ENCODE results near the gene CRTC3.
"Not testable (repeated sequence)": the region's sequence is repeated elsewhere in the genome, so short reads cannot be mapped to it uniquely, and the experiment has no call there.

CRTC3 gene

DNA sequence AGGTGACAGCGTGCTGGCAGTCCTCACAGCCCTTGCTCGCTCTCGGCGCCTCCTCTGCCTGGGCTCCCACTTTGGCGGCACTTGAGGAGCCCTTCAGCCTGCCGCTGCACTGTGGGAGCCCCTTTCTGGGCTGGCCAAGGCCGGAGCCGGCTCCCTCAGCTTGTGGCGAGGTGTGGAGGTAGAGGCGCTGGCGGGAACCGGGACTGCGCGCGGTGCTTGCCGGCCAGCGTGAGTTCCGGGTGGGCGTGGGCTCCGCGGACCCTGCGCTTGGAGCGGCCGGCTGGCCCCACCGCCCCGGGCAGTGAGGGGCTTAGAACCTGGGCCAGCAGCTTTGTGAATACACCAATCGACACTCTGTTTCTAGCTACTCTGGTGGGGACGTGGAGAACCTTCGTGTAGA lies 18.9 kb upstream of the CRTC3 start:
- not testable (repeated sequence) for H3K9me3 Mint-ChIP-seq; H3K36me3 Mint-ChIP-seq (ENCODE audit: low read depth); DNase-seq; H3K27me3 Mint-ChIP-seq; ATAC-seq
- Mint-ChIP-seq H3K4me3 (peak overlapping the region; percentile 75), H3K4me1 (peaks cover 12% of the 10 kb centered on the region), H3K27ac (peak overlapping the region; percentile 43)

DNA sequence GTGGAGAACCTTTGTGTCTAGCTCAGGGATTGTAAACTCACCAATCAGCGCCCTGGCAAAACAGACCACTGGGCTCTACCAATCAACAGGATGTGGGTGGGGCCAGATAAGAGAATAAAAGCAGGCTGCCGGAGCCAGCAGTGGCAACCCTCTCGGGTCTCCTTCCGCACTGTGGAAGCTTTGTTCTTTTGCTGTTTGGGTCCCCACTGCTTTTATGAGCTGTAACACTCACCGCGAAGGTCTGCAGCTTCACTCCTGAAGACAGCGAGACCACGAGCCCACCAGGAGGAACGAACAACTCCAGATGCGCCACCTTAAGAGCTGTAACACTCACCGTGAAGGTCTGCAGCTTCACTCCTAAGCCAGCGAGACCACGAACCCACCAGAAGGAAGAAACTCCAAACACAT lies 18.5 kb upstream of the CRTC3 start:
- not testable (repeated sequence) for H3K27me3 Mint-ChIP-seq; H3K36me3 Mint-ChIP-seq (ENCODE audit: low read depth); H3K9me3 Mint-ChIP-seq
- Mint-ChIP-seq H3K4me1 (peaks cover 12% of the 10 kb centered on the region), H3K27ac (peak overlapping the region; percentile 43), H3K4me3 (peak overlapping the region; percentile 75)
- ATAC-seq (peak; percentile 24), DNase-seq (peak; percentile 16)

DNA sequence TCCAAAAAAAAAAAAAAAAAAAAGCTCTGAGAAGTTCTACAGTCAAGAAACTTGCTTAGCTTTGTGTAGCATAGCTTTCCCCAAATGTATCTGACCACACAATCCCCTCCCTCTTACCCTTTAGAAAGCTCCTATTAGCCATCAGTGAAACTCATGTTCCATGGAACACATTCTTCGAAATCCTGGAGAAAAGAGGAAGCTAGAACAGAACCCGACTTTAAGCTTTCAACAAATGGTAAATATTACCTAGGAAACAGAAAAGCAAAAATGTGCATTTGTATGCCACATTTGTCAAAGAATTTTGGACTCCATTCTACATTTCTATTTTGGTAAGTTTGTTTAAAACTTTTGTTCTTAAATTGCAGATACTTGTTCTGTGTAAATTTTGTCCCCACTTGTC lies 17.4 kb upstream of the CRTC3 start:
- H3K4me3 Mint-ChIP-seq: no peak overlapping the region
- H3K4me1 Mint-ChIP-seq: peaks cover 12% of the 10 kb centered on the region
- no peak overlapping the region for H3K27ac Mint-ChIP-seq
- H3K27me3 Mint-ChIP-seq: no peaks in the 10 kb centered on the region
- H3K9me3 Mint-ChIP-seq: no peaks in the 10 kb centered on the region
- no peak for ATAC-seq
- H3K36me3 Mint-ChIP-seq (ENCODE audit: low read depth): no peaks in the 10 kb centered on the region
- DNase-seq: no peak

DNA sequence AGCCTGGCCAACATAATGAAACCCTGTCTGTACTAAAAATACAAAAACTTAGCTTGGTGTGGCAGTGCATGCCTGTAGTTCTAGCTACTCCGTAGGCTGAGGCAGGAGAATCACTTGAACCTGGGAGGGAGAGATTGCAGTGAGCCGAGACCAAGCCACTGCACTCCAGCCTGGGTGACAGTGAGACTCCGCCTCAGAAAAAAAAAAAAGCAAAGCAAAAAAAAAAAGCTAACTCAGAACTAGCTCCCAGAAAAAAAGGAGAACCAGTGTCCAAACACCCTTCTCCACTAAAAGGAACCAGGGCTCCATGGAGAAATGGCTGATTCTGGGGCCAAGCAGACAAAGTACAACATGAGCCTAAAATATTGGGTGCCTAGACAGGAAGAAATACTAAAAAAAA lies 16.7 kb upstream of the CRTC3 start:
- H3K4me1 Mint-ChIP-seq: peaks cover 12% of the 10 kb centered on the region
- no peaks in the 10 kb centered on the region for H3K27me3 Mint-ChIP-seq
- ATAC-seq: no peak
- no peak for DNase-seq
- H3K9me3 Mint-ChIP-seq: no peaks in the 10 kb centered on the region
- no peaks in the 10 kb centered on the region for H3K36me3 Mint-ChIP-seq (ENCODE audit: low read depth)
- no peak overlapping the region for H3K27ac Mint-ChIP-seq
- H3K4me3 Mint-ChIP-seq: no peak overlapping the region

DNA sequence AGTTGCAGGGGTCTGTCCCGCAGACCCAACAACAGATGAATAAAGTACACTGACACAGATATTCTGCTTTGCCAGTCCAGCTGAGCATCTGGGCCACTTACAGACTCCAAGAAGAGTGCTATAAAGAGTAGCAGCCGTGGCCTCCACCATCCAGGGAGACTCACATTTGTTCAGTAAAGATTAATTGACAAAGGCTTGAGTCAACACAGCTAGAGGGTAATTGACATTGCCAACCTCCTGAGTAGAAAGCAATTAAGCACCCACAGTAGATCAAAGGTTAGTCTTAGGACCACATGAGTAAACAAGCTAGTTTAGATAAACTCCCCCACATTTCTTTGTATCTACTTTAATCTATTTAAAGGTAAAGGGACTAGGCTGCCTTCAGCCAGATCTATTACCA lies 16.3 kb upstream of the CRTC3 start:
- H3K9me3 Mint-ChIP-seq: no peaks in the 10 kb centered on the region
- peaks cover 12% of the 10 kb centered on the region for H3K4me1 Mint-ChIP-seq
- no peaks in the 10 kb centered on the region for H3K36me3 Mint-ChIP-seq (ENCODE audit: low read depth)
- H3K27ac Mint-ChIP-seq: no peak overlapping the region
- DNase-seq (no peak), ATAC-seq (no peak)
- no peak overlapping the region for H3K4me3 Mint-ChIP-seq
- no peaks in the 10 kb centered on the region for H3K27me3 Mint-ChIP-seq

DNA sequence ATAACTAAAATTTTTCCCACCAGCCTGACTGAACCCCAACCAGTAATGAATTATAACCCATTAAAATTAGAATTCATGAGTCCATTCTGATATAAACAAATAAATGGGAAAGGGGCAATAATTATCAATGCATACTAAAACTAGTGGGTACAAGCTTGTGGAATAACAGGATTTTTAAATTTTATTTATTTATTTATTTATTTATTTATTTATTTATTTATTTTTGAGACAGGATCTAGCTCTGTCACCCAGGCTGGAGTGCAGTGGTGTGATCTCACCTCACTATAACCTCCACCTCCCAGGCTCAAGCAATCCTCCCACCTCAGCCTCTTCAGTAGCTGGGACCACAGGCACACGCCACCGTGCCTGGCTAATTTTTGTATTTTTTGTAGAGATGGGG lies 15.8 kb upstream of the CRTC3 start:
- not testable (repeated sequence) for DNase-seq; H3K36me3 Mint-ChIP-seq (ENCODE audit: low read depth); H3K27me3 Mint-ChIP-seq; H3K27ac Mint-ChIP-seq; ATAC-seq; H3K9me3 Mint-ChIP-seq; H3K4me3 Mint-ChIP-seq
- H3K4me1 Mint-ChIP-seq: peaks cover 12% of the 10 kb centered on the region

DNA sequence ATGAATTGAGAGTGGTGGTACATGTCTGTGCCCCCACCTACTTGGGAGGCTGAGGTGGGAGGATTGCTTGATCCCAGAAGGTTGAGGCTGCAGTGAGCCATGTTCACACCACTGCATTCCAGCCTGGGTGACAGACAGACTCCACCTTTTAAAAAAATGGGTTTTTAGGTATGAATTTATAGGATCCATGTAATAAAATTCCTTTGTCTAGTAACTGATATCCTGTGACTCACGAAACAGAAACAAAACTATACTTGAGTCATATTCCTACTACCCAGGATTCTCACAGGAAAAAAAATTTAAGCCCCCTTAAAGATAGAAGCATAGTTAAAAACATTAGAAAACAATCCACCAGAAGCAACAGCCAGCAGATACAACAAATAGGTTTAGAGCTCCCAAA lies 10.0 kb upstream of the CRTC3 start:
- no peaks in the 10 kb centered on the region for H3K9me3 Mint-ChIP-seq
- no peak overlapping the region for H3K27ac Mint-ChIP-seq
- H3K36me3 Mint-ChIP-seq (ENCODE audit: low read depth): no peaks in the 10 kb centered on the region
- ATAC-seq (no peak), DNase-seq (no peak)
- no peak overlapping the region for H3K4me3 Mint-ChIP-seq
- H3K27me3 Mint-ChIP-seq: no peaks in the 10 kb centered on the region
- peaks cover 6% of the 10 kb centered on the region for H3K4me1 Mint-ChIP-seq

DNA sequence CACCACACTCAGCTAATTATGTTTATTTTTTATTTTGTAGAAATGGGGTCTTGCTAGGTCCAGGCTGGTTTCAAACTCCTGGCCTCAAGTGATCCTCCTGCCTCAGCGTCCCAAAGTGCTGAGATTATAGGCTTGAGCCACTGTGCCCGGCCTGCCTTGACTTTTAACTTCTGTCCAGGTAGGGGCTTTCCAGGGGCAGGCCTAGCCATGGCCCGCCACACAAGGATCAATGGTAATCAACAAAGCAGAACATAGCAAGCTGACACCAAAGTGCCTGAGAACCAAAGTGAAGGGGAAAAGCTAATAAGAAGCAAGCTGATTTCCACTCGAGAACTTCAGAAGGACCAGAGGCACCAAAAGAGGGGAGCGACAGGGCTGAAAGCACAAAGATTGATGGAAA lies 9.4 kb upstream of the CRTC3 start:
- Mint-ChIP-seq H3K36me3 (ENCODE audit: low read depth) (no peaks in the 10 kb centered on the region), H3K4me1 (peaks cover 7% of the 10 kb centered on the region), H3K9me3 (no peaks in the 10 kb centered on the region), H3K4me3 (no peak overlapping the region), H3K27me3 (no peaks in the 10 kb centered on the region), H3K27ac (no peak overlapping the region)
- ATAC-seq (no peak), DNase-seq (no peak)

DNA sequence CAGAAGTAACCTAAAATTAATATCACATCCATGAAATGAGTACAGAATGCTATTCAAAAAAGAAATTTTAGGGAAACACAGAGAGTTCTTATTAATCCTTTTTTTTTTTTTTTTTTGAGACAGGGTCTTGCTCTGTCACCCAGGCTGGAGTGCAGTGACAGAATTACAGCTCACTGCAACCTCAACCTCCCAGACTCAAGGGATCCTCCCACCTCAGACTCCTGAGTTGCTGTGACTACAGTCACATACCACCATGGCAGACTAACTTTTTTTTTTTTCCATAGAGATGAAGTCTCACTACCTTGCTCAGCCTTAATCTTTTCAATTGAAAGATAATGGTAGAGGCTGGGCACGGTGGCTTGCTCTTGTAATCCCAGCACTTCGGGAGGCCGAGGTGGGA lies 6.3 kb upstream of the CRTC3 start:
- DNase-seq: no peak
- H3K9me3 Mint-ChIP-seq: no peaks in the 10 kb centered on the region
- ATAC-seq: no peak
- no peak overlapping the region for H3K27ac Mint-ChIP-seq
- no peaks in the 10 kb centered on the region for H3K27me3 Mint-ChIP-seq
- H3K4me3 Mint-ChIP-seq: no peak overlapping the region
- H3K4me1 Mint-ChIP-seq: peaks cover 8% of the 10 kb centered on the region
- no peaks in the 10 kb centered on the region for H3K36me3 Mint-ChIP-seq (ENCODE audit: low read depth)

DNA sequence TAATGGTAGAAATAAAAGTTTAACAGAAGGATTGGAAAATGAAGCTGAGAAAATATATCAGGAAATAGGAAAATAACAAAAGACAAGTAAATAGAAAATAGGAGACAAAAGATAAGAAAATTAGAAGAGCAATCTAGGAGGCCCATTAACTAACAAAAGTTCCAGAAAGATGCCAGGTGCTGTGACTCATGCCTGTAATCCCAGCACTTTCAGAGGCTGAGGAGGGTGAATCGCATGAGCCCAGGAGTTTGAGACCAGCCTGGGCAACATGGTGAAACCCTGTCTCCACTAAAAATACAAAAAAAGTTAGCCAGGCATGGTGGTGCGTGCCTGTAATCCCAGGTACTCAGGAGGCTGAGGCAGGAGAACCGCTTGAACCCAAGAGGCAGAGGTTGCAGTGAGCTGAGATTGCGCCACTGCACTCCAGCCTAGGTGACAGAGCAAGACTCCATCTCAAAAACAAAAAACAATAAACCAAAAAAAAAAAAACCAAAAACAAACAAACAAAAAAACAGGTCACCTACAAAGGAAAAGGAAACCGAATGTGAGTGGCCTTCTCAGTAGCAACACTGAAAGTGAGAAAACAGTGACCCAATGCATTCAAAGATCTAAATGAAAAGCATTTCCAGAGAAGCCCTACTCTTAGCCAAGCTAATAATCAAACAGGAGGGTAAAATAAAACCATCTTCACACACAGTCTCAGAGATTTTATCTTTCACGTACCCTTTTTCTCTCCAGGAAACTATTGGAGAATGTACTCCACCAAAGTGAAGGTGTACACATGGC lies 5.5 kb upstream of the CRTC3 start:
- peaks cover 13% of the 10 kb centered on the region for H3K4me1 Mint-ChIP-seq
- H3K27ac Mint-ChIP-seq; ATAC-seq; H3K4me3 Mint-ChIP-seq; H3K36me3 Mint-ChIP-seq (ENCODE audit: low read depth); H3K9me3 Mint-ChIP-seq; DNase-seq; H3K27me3 Mint-ChIP-seq: not testable (repeated sequence)

DNA sequence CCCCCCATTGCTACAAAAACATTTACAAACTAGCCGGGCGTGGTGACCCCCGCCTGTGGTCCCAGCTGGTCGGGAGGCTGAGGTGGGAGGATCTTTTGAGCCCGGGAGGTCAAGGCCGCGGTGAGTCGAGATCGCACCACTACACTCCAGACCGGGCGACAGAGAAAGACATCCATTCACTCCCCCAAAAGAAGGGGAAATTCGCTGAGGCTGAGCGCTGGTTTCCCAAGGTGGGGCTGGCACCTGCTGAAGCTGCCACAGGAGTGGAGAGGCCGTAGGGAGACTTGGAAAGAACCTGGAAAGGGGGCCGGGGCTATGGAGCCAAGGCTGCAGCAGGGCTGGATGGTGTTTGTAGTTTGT lies 732 bp upstream of the CRTC3 start:
- H3K4me1 Mint-ChIP-seq: peaks cover 39% of the 10 kb centered on the region
- peak overlapping the region; percentile 84 for H3K4me3 Mint-ChIP-seq
- DNase-seq: no peak
- no peaks in the 10 kb centered on the region for H3K9me3 Mint-ChIP-seq
- peak overlapping the region; percentile 93 for H3K27ac Mint-ChIP-seq
- no peak for ATAC-seq
- H3K27me3 Mint-ChIP-seq: no peaks in the 10 kb centered on the region
- H3K36me3 Mint-ChIP-seq (ENCODE audit: low read depth): peaks cover 3% of the 10 kb centered on the region

DNA sequence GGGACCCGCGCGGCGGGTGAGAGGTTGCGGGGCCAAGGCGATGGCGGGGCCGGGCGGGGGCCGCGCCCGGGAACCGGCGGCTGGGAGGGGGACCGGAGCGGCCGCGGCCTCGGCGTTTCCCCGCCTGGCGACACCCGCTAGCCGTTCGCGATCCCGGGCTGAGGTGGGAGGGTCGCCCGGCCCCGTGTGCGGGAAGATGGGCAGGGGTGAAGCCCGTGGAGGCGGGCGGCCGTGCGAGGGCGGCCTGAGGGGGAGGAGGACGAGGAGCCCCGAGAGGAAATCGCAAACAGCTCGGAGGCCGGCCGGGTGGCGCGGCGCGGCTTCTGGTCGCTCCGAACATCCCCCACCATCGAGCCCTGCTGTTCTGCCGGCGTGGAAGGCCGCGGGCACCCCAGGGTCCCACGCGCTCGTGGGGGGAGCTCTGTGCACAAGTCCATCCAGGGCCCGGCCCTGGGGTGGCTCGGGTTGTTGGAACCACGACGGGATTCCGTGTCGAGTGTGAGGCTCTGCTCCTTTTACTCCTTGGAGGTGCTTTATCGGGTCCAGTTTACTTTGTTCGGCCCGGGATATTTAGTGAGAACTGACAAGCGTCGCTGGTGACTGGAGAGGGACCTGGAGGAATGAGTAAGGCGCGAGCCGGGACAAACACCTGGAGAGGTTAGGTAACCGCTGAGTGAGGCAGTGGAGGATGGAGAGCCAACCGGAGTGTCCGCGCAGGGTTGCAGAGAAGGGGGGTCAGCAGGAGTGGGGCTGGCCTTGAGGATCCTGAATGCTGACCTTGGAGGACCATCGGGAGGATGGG lies 728 bp downstream of the CRTC3 start:
- Mint-ChIP-seq H3K27me3 (no peaks in the 10 kb centered on the region), H3K4me1 (peaks cover 47% of the 10 kb centered on the region), H3K36me3 (ENCODE audit: low read depth) (peaks cover 3% of the 10 kb centered on the region), H3K4me3 (peak overlapping the region; percentile 94), H3K9me3 (no peaks in the 10 kb centered on the region), H3K27ac (peak overlapping the region; percentile 89)
- peak; percentile 60 for DNase-seq
- ATAC-seq: peak; percentile 37

DNA sequence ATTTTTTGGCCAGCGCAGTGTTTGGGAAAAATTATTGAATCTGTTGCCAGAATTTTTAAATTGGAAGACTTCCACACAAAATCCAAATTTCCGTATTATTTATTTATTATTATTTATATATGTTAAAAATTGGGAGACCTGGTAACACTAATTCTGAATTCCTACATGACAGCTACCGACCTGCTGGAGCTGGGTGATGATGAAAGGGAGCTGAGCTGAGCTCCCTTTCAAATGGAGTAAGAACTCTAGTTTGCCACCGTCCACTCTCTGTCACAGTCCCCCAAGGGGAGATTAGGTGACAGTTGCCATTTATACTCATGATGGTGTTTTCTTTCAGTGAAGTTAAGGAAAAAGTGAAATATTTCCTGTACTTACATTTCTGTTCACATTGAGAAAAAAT lies 1.4 kb downstream of the CRTC3 start:
- Mint-ChIP-seq H3K36me3 (ENCODE audit: low read depth) (peaks cover 3% of the 10 kb centered on the region), H3K27me3 (no peaks in the 10 kb centered on the region), H3K9me3 (no peaks in the 10 kb centered on the region), H3K27ac (peak overlapping the region; percentile 89), H3K4me1 (peaks cover 54% of the 10 kb centered on the region), H3K4me3 (peak overlapping the region; percentile 94)
- DNase-seq (no peak), ATAC-seq (no peak)

DNA sequence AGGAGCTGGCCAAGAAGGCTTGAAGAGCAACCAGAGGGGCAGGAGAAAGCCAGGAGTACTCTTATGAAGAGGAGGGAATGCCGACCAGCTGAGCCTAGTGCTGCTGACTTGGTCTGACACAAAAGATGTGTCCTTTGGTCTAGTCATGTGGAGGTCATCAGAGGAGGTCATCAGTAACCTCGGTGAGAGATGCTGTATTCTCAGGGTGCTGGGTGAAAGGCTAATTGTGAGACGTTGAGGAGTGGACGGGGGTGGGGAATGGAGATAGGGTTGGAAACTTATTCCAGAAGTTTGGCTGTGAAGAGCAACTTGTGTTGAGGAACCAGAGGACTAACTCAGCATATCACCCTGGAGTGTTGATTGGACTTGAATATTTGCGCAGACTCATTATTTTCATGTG lies 5.5 kb downstream of the CRTC3 start:
- Mint-ChIP-seq H3K4me3 (no peak overlapping the region), H3K27me3 (no peaks in the 10 kb centered on the region), H3K27ac (no peak overlapping the region), H3K4me1 (peaks cover 78% of the 10 kb centered on the region), H3K9me3 (no peaks in the 10 kb centered on the region), H3K36me3 (ENCODE audit: low read depth) (peaks cover 16% of the 10 kb centered on the region)
- no peak for DNase-seq
- no peak for ATAC-seq

DNA sequence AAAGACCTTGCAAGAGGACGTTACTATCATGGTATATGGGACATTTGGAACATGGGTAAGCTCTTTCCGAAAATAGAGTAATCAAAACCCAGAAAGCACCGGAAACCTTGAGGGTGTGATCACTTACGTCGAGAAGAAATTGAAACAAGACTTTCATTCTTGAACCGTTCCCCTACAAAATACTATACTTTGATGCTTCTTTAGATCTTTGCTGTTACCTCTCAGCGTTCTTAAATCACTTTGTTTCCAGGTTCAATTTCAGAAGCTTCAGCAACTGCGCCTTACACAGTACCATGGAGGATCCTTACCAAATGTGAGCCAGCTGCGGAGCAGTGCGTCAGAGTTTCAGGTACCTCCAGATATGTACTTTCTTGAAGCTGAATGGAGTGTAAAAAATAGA lies 10.1 kb downstream of the CRTC3 start:
- Mint-ChIP-seq H3K27ac (peak overlapping the region; percentile 82), H3K4me1 (peaks cover 65% of the 10 kb centered on the region), H3K9me3 (no peaks in the 10 kb centered on the region), H3K36me3 (ENCODE audit: low read depth) (peaks cover 24% of the 10 kb centered on the region), H3K4me3 (peak overlapping the region; percentile 76), H3K27me3 (no peaks in the 10 kb centered on the region)
- DNase-seq (no peak), ATAC-seq (peak; percentile 65)

All from activated naive CD8-positive, alpha-beta T cell treated with anti-CD3 and anti-CD28 coated beads, Interleukin-2, amount 50 U/mL, for 24 hours (primary cell).